OCI-LY3 (cell line): ENCODE results near the gene ROCK1.

Source experiments
- CTCF ChIP-seq: fragments of 200-600, 300-600 bp; sonication (generic); IDR thresholded peaks from 2 replicates; pipeline ENCODE4 v1.5.1; 2014; ENCODE audit warnings: antibody characterized with exemption, low read length, low read depth
- EZH2phosphoT487 ChIP-seq: fragments of 200-600 bp; shearing (Covaris generic); IDR thresholded peaks from 2 replicates; pipeline ENCODE4 v1.6.1; 2018; ENCODE audit warnings: antibody characterized with exemption, mixed run types, low read depth

GRCh38 chr18:21112543-21113105, 1.0 kb upstream of the ROCK1 start:
- TF ChIP-seq EZH2phosphoT487 (no peak), CTCF (no peak)
